ENCODE data around the gene RNF25.

RNF25 gene

GRCh38 chr2:218720048-218721041 is 48.5 kb upstream of the RNF25 start (continued):
- TF ChIP-seq ZNF785 (tag by site-specific recombination; IDR thresholded peaks at IDR 0.05), result no peak
- TF ChIP-seq WT1 (tag by site-specific recombination; IDR thresholded peaks at IDR 0.05), result 0 out of 2 replicates have a peak, but pooled peaks have one; percentile 30
- TF ChIP-seq ZNF274 (IDR thresholded peaks at IDR 0.05; ENCODE audit: low read length), result no peak
- no peak for TF ChIP-seq ZNF274 (tag by site-specific recombination; IDR thresholded peaks at IDR 0.05; ENCODE audit: borderline replicate concordance)
- TF ChIP-seq ZNF146 (tag by site-specific recombination; IDR thresholded peaks at IDR 0.05), result no peak
- no peak for TF ChIP-seq HOXD13 (CRISPR knock-in tag; IDR thresholded peaks at IDR 0.05; ENCODE audit: borderline replicate concordance)
- peak; percentile 61; the same call in 1 of the 2 replicates for TF ChIP-seq ZNF121 (tag by site-specific recombination; IDR thresholded peaks at IDR 0.05)

- no peak overlapping the region for H3K27ac ChIP-seq (ENCODE audit: extremely low read depth, low read depth, low read length)
- peaks cover 11 to 16% of the 10 kb centered on the region in 2 experiments for H3K36me3 ChIP-seq (ENCODE audit: control insufficient read depth in 2 of 2, insufficient read depth in 1 of 2, low read length in 2 of 2)
These were observed 47.7 kb upstream of the RNF25 start for GRCh38 chr2:218719457-218719856.

GRCh38 chr2:218718058-218718457 is 46.3 kb upstream of the RNF25 start:
- POLR2A ChIA-PET, result no interaction called here
- CTCF ChIA-PET, result no interaction called here

More at GRCh38 chr2:218719457-218719856, 47.7 kb upstream of the RNF25 start:
- Histone ChIP-seq H3K4me1 (ENCODE audit: control insufficient read depth, insufficient read depth, low read length) (peaks cover 41% of the 10 kb centered on the region), H3K9me3 (ENCODE audit: control insufficient read depth, insufficient read depth, low read depth, low read length) (no peaks in the 10 kb centered on the region), H3K4me3 (ENCODE audit: low read depth, low read length) (no peak overlapping the region)
- ChIA-PET CTCF (interaction anchor here (0.7 kb wide), 1 partner anchor 260 kb away, joined by 4 read pairs; no protein-coding TSS in a partner anchor), POLR2A (interaction anchor here (0.7 kb wide), 1 partner anchor 88 kb away, joined by 5 read pairs; no protein-coding TSS in a partner anchor)
- TF ChIP-seq SCRT1 (tag by site-specific recombination; IDR thresholded peaks at IDR 0.05; ENCODE audit: borderline replicate concordance) (0 out of 2 replicates have a peak, but pooled peaks have one; percentile 0), PRDM10 (tag by site-specific recombination; IDR thresholded peaks at IDR 0.05) (no peak), HOXC10 (CRISPR knock-in tag; IDR thresholded peaks at IDR 0.05) (no peak)

More at GRCh38 chr2:218718058-218718457, 46.3 kb upstream of the RNF25 start:
- no peaks in the 10 kb centered on the region for H3K9me3 ChIP-seq (ENCODE audit: control insufficient read depth, insufficient read depth, low read depth, low read length)
- H3K36me3 ChIP-seq (ENCODE audit: control insufficient read depth in 2 of 2, insufficient read depth in 1 of 2, low read length in 2 of 2), result peaks cover 11 to 23% of the 10 kb centered on the region in 2 experiments
- H3K27ac ChIP-seq (ENCODE audit: extremely low read depth, low read depth, low read length), result no peak overlapping the region
- TF ChIP-seq SP7 (tag by site-specific recombination; IDR thresholded peaks at IDR 0.05) (0 out of 2 replicates have a peak, but pooled peaks have one; percentile 21), PRDM1 (tag by site-specific recombination; IDR thresholded peaks at IDR 0.05) (peak; percentile 60; the same call in 1 of the 2 replicates), ZBTB6 (tag by site-specific recombination; IDR thresholded peaks at IDR 0.05) (no peak), GLIS1 (tag by site-specific recombination; IDR thresholded peaks at IDR 0.05) (peak; percentile 28; the same call in 1 of the 2 replicates), ZSCAN4 (tag by site-specific recombination; IDR thresholded peaks at IDR 0.05) (no peak)
- peaks cover 33% of the 10 kb centered on the region for H3K4me1 ChIP-seq (ENCODE audit: control insufficient read depth, insufficient read depth, low read length)
- no peak overlapping the region for H3K4me3 ChIP-seq (ENCODE audit: low read depth, low read length)
